Neuronal stem cell (in vitro differentiated cells): ENCODE results near the gene STAT5A.
"Not testable (repeated sequence)": the region's sequence is repeated elsewhere in the genome, so short reads cannot be mapped to it uniquely, and the experiment has no call there.

ENCODE experiments used
- DNase-seq: peaks from one replicate; pipeline ENCODE4 v3.0.0-alpha.2; 2013; ENCODE audit warnings: low spot score
- H2AFZ ChIP-seq: one replicate; pipeline ENCODE4 v1.6.1; 2013; ENCODE audit warnings: mild to moderate bottlenecking, low read length, inconsistent platforms
- H2AK5ac ChIP-seq: 2 replicates; pipeline ENCODE4 v1.6.1; 2013; ENCODE audit warnings: low read depth, mild to moderate bottlenecking, inconsistent platforms, low read length, moderate library complexity, mixed read lengths
- H2BK120ac ChIP-seq: 2 replicates; pipeline ENCODE4 v1.6.1; 2013; ENCODE audit warnings: low read depth, mild to moderate bottlenecking, inconsistent platforms, low read length, moderate library complexity, mixed read lengths
- H2BK12ac ChIP-seq: one replicate; pipeline ENCODE4 v1.6.1; 2013; ENCODE audit warnings: low read length, inconsistent platforms
- H2BK15ac ChIP-seq: 2 replicates; pipeline ENCODE4 v1.6.1; 2013; ENCODE audit warnings: mild to moderate bottlenecking, low read length, inconsistent platforms, mixed read lengths
- H2BK5ac ChIP-seq: one replicate; pipeline ENCODE4 v1.6.1; 2013; ENCODE audit warnings: inconsistent platforms, mild to moderate bottlenecking, low read length, moderate library complexity
- H3K14ac ChIP-seq: one replicate; pipeline ENCODE4 v1.6.1; 2013; ENCODE audit warnings: low read length, inconsistent platforms
- H3K18ac ChIP-seq: 2 replicates; pipeline ENCODE4 v1.6.1; 2013; ENCODE audit warnings: low read length, inconsistent platforms
- H3K23ac ChIP-seq: 2 replicates; pipeline ENCODE4 v1.6.1; 2013; ENCODE audit warnings: low read depth, mild to moderate bottlenecking, mixed read lengths, low read length, inconsistent platforms; ENCODE audit not compliant: poor library complexity
- H3K27ac ChIP-seq: replicated peaks from 3 replicates; pipeline ENCODE4 v1.5.1; 2013; ENCODE audit warnings: low read length, inconsistent platforms
- H3K27me3 ChIP-seq, 3 experiments: 2 replicates each; pipeline ENCODE4 v1.6.1; 2013; ENCODE audit warnings: low read length in 3 of 3, mild to moderate bottlenecking in 2 of 3, inconsistent platforms in 1 of 3, low read depth in 1 of 3, mixed read lengths in 1 of 3, moderate library complexity in 1 of 3; ENCODE audit not compliant: control insufficient read depth in 3 of 3, insufficient read depth in 3 of 3
- H3K36me3 ChIP-seq, 2 donors: replicated peaks in 1 of 2; 2 replicates each; pipeline ENCODE4 v1.6.1; 2013; ENCODE audit warnings: low read length in 2 of 2; ENCODE audit not compliant: control insufficient read depth in 2 of 2, insufficient read depth in 2 of 2
- H3K4ac ChIP-seq: 2 replicates; pipeline ENCODE4 v1.6.1; 2013; ENCODE audit warnings: inconsistent platforms, mild to moderate bottlenecking, low read length, moderate library complexity
- H3K4me1 ChIP-seq, 2 donors: 1 replicate in 1 of 2; 2 replicates in 1 of 2; pipeline ENCODE4 v1.6.1; 2013; ENCODE audit warnings: low read length in 2 of 2, low read depth in 1 of 2; ENCODE audit not compliant: control insufficient read depth in 2 of 2, insufficient read depth in 1 of 2
- H3K4me2 ChIP-seq: one replicate; pipeline ENCODE4 v1.6.1; 2013; ENCODE audit warnings: mild to moderate bottlenecking, low read length, inconsistent platforms; ENCODE audit not compliant: insufficient read depth, poor library complexity, severe bottlenecking
- H3K4me3 ChIP-seq, 2 donors: 2 replicates each; pipeline ENCODE4 v1.5.1; 2013; ENCODE audit warnings: low read length in 2 of 2, mild to moderate bottlenecking in 2 of 2, inconsistent platforms in 1 of 2, moderate library complexity in 1 of 2
- H3K79me1 ChIP-seq: one replicate; pipeline ENCODE4 v1.6.1; 2013; ENCODE audit warnings: low read depth, mild to moderate bottlenecking, inconsistent platforms, low read length, moderate library complexity
- H3K9ac ChIP-seq: one replicate; pipeline ENCODE4 v1.6.1; 2013; ENCODE audit warnings: mild to moderate bottlenecking, low read depth, low read length, inconsistent platforms; ENCODE audit not compliant: poor library complexity
- H3K9me3 ChIP-seq, 2 donors: replicated peaks in 1 of 2; 2 replicates each; pipeline versions ENCODE3 to v1.6.1; 2013; ENCODE audit warnings: low read length in 2 of 2, mild to moderate bottlenecking in 2 of 2, inconsistent platforms in 1 of 2, low read depth in 1 of 2, mixed read lengths in 1 of 2, moderate library complexity in 1 of 2; ENCODE audit not compliant: control insufficient read depth in 2 of 2, insufficient read depth in 1 of 2
- H4K8ac ChIP-seq: one replicate; pipeline ENCODE4 v1.6.1; 2013; ENCODE audit warnings: low read depth, mild to moderate bottlenecking, inconsistent platforms, low read length, moderate library complexity
- H4K91ac ChIP-seq: one replicate; pipeline ENCODE4 v1.6.1; 2013; ENCODE audit warnings: low read length, low read depth, mild to moderate bottlenecking, inconsistent platforms; ENCODE audit not compliant: poor library complexity
- WGBS, 2 donors: extraction: QIAGEN DNeasy Blood & Tissue Kit; methylation state at CpG; one replicate each; pipeline ENCODE4 v1.1.7; 2013; ENCODE audit warnings: missing lambda C conversion rate in 2 of 2, mixed read lengths in 1 of 2; ENCODE audit not compliant: insufficient read length in 2 of 2, insufficient replicate concordance in 1 of 2; ENCODE audit errors: extremely low coverage in 2 of 2; 5-methylcytosine and 5-hydroxymethylcytosine counted together

Gene STAT5A

GRCh38 chr17:42305031-42305330 is 16.7 kb downstream of the STAT5A start:
- not testable (repeated sequence) for H3K14ac ChIP-seq, H4K8ac ChIP-seq, H2BK120ac ChIP-seq, H3K79me1 ChIP-seq, H3K18ac ChIP-seq, H3K9ac ChIP-seq, H2BK5ac ChIP-seq, H3K4me3 ChIP-seq, H3K27ac ChIP-seq, H3K27me3 ChIP-seq, H2AK5ac ChIP-seq, H2BK15ac ChIP-seq, H3K4ac ChIP-seq, H3K4me2 ChIP-seq, H3K4me1 ChIP-seq, H4K91ac ChIP-seq, H3K9me3 ChIP-seq, H3K23ac ChIP-seq, H3K36me3 ChIP-seq, H2BK12ac ChIP-seq, H2AFZ ChIP-seq, DNase-seq
- WGBS, 2 donors = no CpG with 5 or more reads among the region's 6 CpGs

- Histone ChIP-seq H2BK5ac (no peak overlapping the region), H2BK12ac (no peak overlapping the region), H3K36me3 (peaks cover 0 to 7% of the 10 kb centered on the region in 2 donors)
Measured at GRCh38 chr17:42305543-42306384, 17.5 kb downstream of the STAT5A start.

GRCh38 chr17:42306385-42306667 is 18.0 kb downstream of the STAT5A start:
- H2AK5ac ChIP-seq = no peak overlapping the region
- H3K14ac ChIP-seq = no peak overlapping the region
- H3K9me3 ChIP-seq = no peaks in the 10 kb centered on the region
- H3K4me3 ChIP-seq = no peak overlapping the region
- no peak overlapping the region for H2BK5ac ChIP-seq
- no peaks in the 10 kb centered on the region for H3K27me3 ChIP-seq
- no peak overlapping the region for H2BK15ac ChIP-seq
- H3K4me1 ChIP-seq = peaks cover 8% of the 10 kb centered on the region in 2 donors
- no peak overlapping the region for H3K27ac ChIP-seq
- no peak overlapping the region for H4K8ac ChIP-seq
- no peak overlapping the region for H3K23ac ChIP-seq
- H4K91ac ChIP-seq = no peak overlapping the region
- H2AFZ ChIP-seq = no peak overlapping the region
- no peaks in the 10 kb centered on the region for H3K79me1 ChIP-seq
- no peak overlapping the region for H2BK12ac ChIP-seq
- no peak overlapping the region for H3K4ac ChIP-seq
- no peak overlapping the region for H3K9ac ChIP-seq
- WGBS, 2 donors = no CpG with 5 or more reads among the region's 5 CpGs
- no peak for DNase-seq
- no peak overlapping the region for H2BK120ac ChIP-seq
- no peak overlapping the region for H3K4me2 ChIP-seq
- H3K36me3 ChIP-seq = peaks cover 0 to 13% of the 10 kb centered on the region in 2 donors
- H3K18ac ChIP-seq = no peak overlapping the region

More at GRCh38 chr17:42305543-42306384, 17.5 kb downstream of the STAT5A start:
- H3K4me2 ChIP-seq = no peak overlapping the region
- peaks cover 3 to 4% of the 10 kb centered on the region in 2 donors for H3K4me1 ChIP-seq
- peak overlapping the region; percentile 88 for H2AK5ac ChIP-seq
- H2BK120ac ChIP-seq = no peak overlapping the region
- no peak overlapping the region for H2BK15ac ChIP-seq
- no peak overlapping the region for H2AFZ ChIP-seq
- no peak overlapping the region for H3K27ac ChIP-seq
- H3K4ac ChIP-seq = peak overlapping the region; percentile 11
- no peak overlapping the region for H4K91ac ChIP-seq
- H3K23ac ChIP-seq = no peak overlapping the region
- no peak for DNase-seq
- H3K14ac ChIP-seq = no peak overlapping the region
- no peak overlapping the region for H4K8ac ChIP-seq
- H3K9me3 ChIP-seq = no peaks in the 10 kb centered on the region
- WGBS, 2 donors = no CpG with 5 or more reads among the region's 18 CpGs
- no peak overlapping the region for H3K9ac ChIP-seq
- H3K18ac ChIP-seq = peak overlapping the region; percentile 27
- H3K4me3 ChIP-seq = no peak overlapping the region
- H3K79me1 ChIP-seq = no peaks in the 10 kb centered on the region
- H3K27me3 ChIP-seq = no peaks in the 10 kb centered on the region

- no peak overlapping the region for H3K4me3 ChIP-seq
- peaks cover 13% of the 10 kb centered on the region in 2 donors for H3K4me1 ChIP-seq
- H3K23ac ChIP-seq = peak overlapping the region; percentile 10
- no peak overlapping the region for H3K14ac ChIP-seq
- peak overlapping the region; percentile 49 for H2AK5ac ChIP-seq
- H3K27me3 ChIP-seq = no peaks in the 10 kb centered on the region
- no peak overlapping the region for H3K18ac ChIP-seq
- no peak overlapping the region for H3K4me2 ChIP-seq
- H4K8ac ChIP-seq = no peak overlapping the region
- DNase-seq = no peak
- H3K4ac ChIP-seq = no peak overlapping the region
- no peak overlapping the region for H2AFZ ChIP-seq
- H4K91ac ChIP-seq = no peak overlapping the region
- no peak overlapping the region for H2BK120ac ChIP-seq
- WGBS, 2 donors = no CpG with 5 or more reads among the region's 19 CpGs
- H2BK5ac ChIP-seq = no peak overlapping the region
- H3K79me1 ChIP-seq = no peaks in the 10 kb centered on the region
- H3K36me3 ChIP-seq = peaks cover 0 to 24% of the 10 kb centered on the region in 2 donors
- H2BK12ac ChIP-seq = peak overlapping the region; percentile 65
- no peaks in the 10 kb centered on the region for H3K9me3 ChIP-seq
- no peak overlapping the region for H3K9ac ChIP-seq
- H3K27ac ChIP-seq = no peak overlapping the region
- no peak overlapping the region for H2BK15ac ChIP-seq
Measured at GRCh38 chr17:42307362-42307927, 19.1 kb downstream of the STAT5A start.
